IMR-90 (cell line): ENCODE measurements around the gene ZNF423. TPM values are rescaled to one million over a fixed set of nuclear protein-coding genes. Genes with fewer than 3 reads are reported as not detected.

Source experiments
- ATAC-seq: fragments of 200-7000 bp; cut with Tn5 transposase; 2 replicates; pipeline ENCODE4 v1.9.1; 2020; ENCODE audit warnings: low read depth, mild to moderate bottlenecking, moderate library complexity
- BruUV-seq: library from RNA; stranded (reverse); fragments of 400-500 nt; replicated peaks from 2 replicates; lab custom pipeline; 2021; lab: Mats Ljungman, UMichigan
- CTCF ChIA-PET: fragments of 300-600 bp; formaldehyde crosslinking; extraction: SDS; loops from one replicate; lab custom pipeline; 2021; ENCODE audit warnings: antibody characterized with exemption; lab: Yijun Ruan, JAX
- POLR2A ChIA-PET: fragments of 300-600 bp; sonication (Branson Sonifier 250); formaldehyde crosslinking; loops from one replicate; lab custom pipeline; 2022; ENCODE audit warnings: antibody characterized with exemption; ENCODE audit not compliant: unreplicated experiment; lab: Charles Lee
- DNase-seq: peaks from one replicate; pipeline ENCODE4 v3.0.0; 2013
- H2AFZ ChIP-seq: replicated peaks from 2 replicates; pipeline ENCODE3; 2013; ENCODE audit warnings: low read length, mild to moderate bottlenecking; ENCODE audit not compliant: poor library complexity
- H2AK5ac ChIP-seq: 2 replicates; pipeline ENCODE4 v1.6.1; 2013; ENCODE audit warnings: low read depth, low read length, inconsistent platforms
- H2AK9ac ChIP-seq: replicated peaks from 2 replicates; pipeline ENCODE3; 2013; ENCODE audit warnings: mild to moderate bottlenecking, low read depth, low read length, moderate library complexity; ENCODE audit not compliant: poor library complexity
- H2BK120ac ChIP-seq: 2 replicates; pipeline ENCODE4 v1.6.1; 2013; ENCODE audit warnings: low read depth, low read length, inconsistent platforms
- H2BK15ac ChIP-seq: 3 replicates; pipeline ENCODE4 v1.6.1; 2013; ENCODE audit warnings: low read depth, low read length, inconsistent platforms
- H2BK20ac ChIP-seq: 2 replicates; pipeline ENCODE4 v1.6.1; 2013; ENCODE audit warnings: low read depth, mild to moderate bottlenecking, inconsistent platforms, low read length, moderate library complexity
- H2BK5ac ChIP-seq: 2 replicates; pipeline ENCODE4 v1.6.1; 2013; ENCODE audit warnings: mild to moderate bottlenecking, low read depth, low read length, inconsistent platforms; ENCODE audit not compliant: poor library complexity, severe bottlenecking
- H3K14ac ChIP-seq: replicated peaks from 2 replicates; pipeline ENCODE4 v1.6.1; 2013; ENCODE audit warnings: low read depth, low read length, inconsistent platforms
- H3K18ac ChIP-seq: 2 replicates; pipeline ENCODE4 v1.6.1; 2013; ENCODE audit warnings: low read depth, low read length, control low read depth
- H3K23ac ChIP-seq: 2 replicates; pipeline ENCODE4 v1.6.1; 2013; ENCODE audit warnings: low read depth, low read length, inconsistent platforms
- H3K27ac ChIP-seq: 2 replicates; pipeline ENCODE4 v1.5.1; 2013; ENCODE audit warnings: mild to moderate bottlenecking, control low read depth, low read length; ENCODE audit not compliant: insufficient read depth
- H3K27me3 ChIP-seq: 2 replicates; pipeline ENCODE4 v1.6.1; 2013; ENCODE audit warnings: low read length; ENCODE audit not compliant: control insufficient read depth, insufficient read depth
- H3K36me3 ChIP-seq: 2 replicates; pipeline ENCODE4 v1.6.1; 2013; ENCODE audit warnings: low read length, mixed read lengths; ENCODE audit not compliant: control insufficient read depth, insufficient read depth
- H3K4ac ChIP-seq: 2 replicates; pipeline ENCODE4 v1.6.1; 2013; ENCODE audit warnings: low read depth, low read length, inconsistent platforms
- H3K4me1 ChIP-seq: 2 replicates; pipeline ENCODE4 v1.6.1; 2013; ENCODE audit warnings: low read length, mixed read lengths; ENCODE audit not compliant: control insufficient read depth, insufficient read depth
- H3K4me2 ChIP-seq: 2 replicates; pipeline ENCODE4 v1.6.1; 2013; ENCODE audit warnings: low read depth, mild to moderate bottlenecking, control low read depth, low read length, moderate library complexity
- H3K4me3 ChIP-seq: 2 replicates; pipeline ENCODE4 v1.5.1; 2013; ENCODE audit warnings: low read depth, mild to moderate bottlenecking, control low read depth, low read length, moderate library complexity; ENCODE audit not compliant: insufficient read depth
- H3K56ac ChIP-seq: 2 replicates; pipeline ENCODE4 v1.6.1; 2013; ENCODE audit warnings: low read length, inconsistent platforms; ENCODE audit not compliant: insufficient read depth; ENCODE audit errors: extremely low read depth
- H3K79me1 ChIP-seq, 2 experiments: 2 replicates each; pipeline ENCODE4 v1.6.1; 2013; ENCODE audit warnings: low read length in 2 of 2, inconsistent platforms in 1 of 2, low read depth in 1 of 2
- H3K9ac ChIP-seq: 2 replicates; pipeline ENCODE4 v1.6.1; 2013; ENCODE audit warnings: low read depth, low read length, control low read depth
- H3K9me1 ChIP-seq: 2 replicates; pipeline ENCODE4 v1.6.1; 2013; ENCODE audit warnings: low read length, inconsistent platforms; ENCODE audit not compliant: insufficient read depth
- H3K9me3 ChIP-seq: 2 replicates; pipeline ENCODE4 v1.6.1; 2013; ENCODE audit warnings: low read length; ENCODE audit not compliant: control insufficient read depth, insufficient read depth
- H4K20me1 ChIP-seq: 2 replicates; pipeline ENCODE4 v1.6.1; 2013; ENCODE audit warnings: low read length, inconsistent platforms; ENCODE audit not compliant: insufficient read depth
- H4K5ac ChIP-seq: 2 replicates; pipeline ENCODE4 v1.6.1; 2013; ENCODE audit warnings: mild to moderate bottlenecking, low read depth, low read length, control low read depth
- H4K8ac ChIP-seq, 2 experiments: 2 replicates each; pipeline ENCODE4 v1.6.1; 2013; ENCODE audit warnings: low read depth in 2 of 2, low read length in 2 of 2, control low read depth in 1 of 2, inconsistent platforms in 1 of 2
- H4K91ac ChIP-seq: 2 replicates; pipeline ENCODE4 v1.6.1; 2013; ENCODE audit warnings: low read depth, low read length, inconsistent platforms; ENCODE audit not compliant: insufficient read depth
- BHLHE40 ChIP-seq: fragments of 150-350 bp; IDR thresholded peaks from 2 replicates; pipeline ENCODE4 v1.6.1; 2016; ENCODE audit warnings: mild to moderate bottlenecking, low read depth, low read length
- CEBPB ChIP-seq: IDR thresholded peaks from 2 replicates; pipeline ENCODE4 v1.6.1; 2012; ENCODE audit warnings: low read depth, low read length, improper control_type of control experiment
- CHD1 ChIP-seq: IDR thresholded peaks from 2 replicates; pipeline ENCODE4 v1.6.1; 2012; ENCODE audit warnings: low read depth, low read length, improper control_type of control experiment
- CTCF ChIP-seq: conservative IDR thresholded peaks from 2 replicates; pipeline ENCODE4 v1.5.1; 2012; ENCODE audit warnings: mild to moderate bottlenecking, low read depth, low read length, improper control_type of control experiment
- ELK1 ChIP-seq: fragments of 150-350 bp; IDR thresholded peaks from 2 replicates; pipeline ENCODE4 v1.6.1; 2016; ENCODE audit warnings: low read depth, mild to moderate bottlenecking, low read length, moderate library complexity, borderline replicate concordance
- FOS ChIP-seq: fragments of 150-350 bp; IDR thresholded peaks from 2 replicates; pipeline ENCODE4 v1.6.1; 2016; ENCODE audit warnings: low read depth, low read length
- MAFK ChIP-seq: IDR thresholded peaks from 2 replicates; pipeline ENCODE4 v1.6.1; 2012; ENCODE audit warnings: low read depth, low read length, improper control_type of control experiment
- MAZ ChIP-seq: IDR thresholded peaks from 2 replicates; pipeline ENCODE4 v1.6.1; 2012; ENCODE audit warnings: low read depth, mild to moderate bottlenecking, low read length, improper control_type of control experiment, moderate library complexity, borderline replicate concordance
- MXI1 ChIP-seq: IDR thresholded peaks from 2 replicates; pipeline ENCODE4 v1.6.1; 2012; ENCODE audit warnings: low read depth, mild to moderate bottlenecking, low read length, moderate library complexity, borderline replicate concordance
- NFE2L2 ChIP-seq: fragments of 150-350 bp; IDR thresholded peaks from 2 replicates; pipeline ENCODE4 v1.6.1; 2016; ENCODE audit warnings: low read depth, mild to moderate bottlenecking, low read length
- POLR2A ChIP-seq: IDR thresholded peaks from 2 replicates; pipeline ENCODE4 v1.6.1; 2012; ENCODE audit warnings: mild to moderate bottlenecking, low read depth, low read length
- RAD21 ChIP-seq: IDR thresholded peaks from 2 replicates; pipeline ENCODE4 v1.6.1; 2012; ENCODE audit warnings: low read length, improper control_type of control experiment
- RCOR1 ChIP-seq: IDR thresholded peaks from 2 replicates; pipeline ENCODE4 v1.6.1; 2012; ENCODE audit warnings: mild to moderate bottlenecking, low read length, improper control_type of control experiment; ENCODE audit not compliant: insufficient replicate concordance
- RFX5 ChIP-seq: IDR thresholded peaks from 2 replicates; pipeline ENCODE4 v1.8.0; 2012; ENCODE audit warnings: low read depth, mild to moderate bottlenecking, low read length, moderate library complexity
- SMC3 ChIP-seq: fragments of 150-350 bp; IDR thresholded peaks from 2 replicates; pipeline ENCODE4 v1.6.1; 2016; ENCODE audit warnings: low read depth, mild to moderate bottlenecking, antibody characterized with exemption, low read length, moderate library complexity
- USF2 ChIP-seq: fragments of 150-350 bp; IDR thresholded peaks from 2 replicates; pipeline ENCODE4 v1.6.1; 2017; ENCODE audit warnings: mild to moderate bottlenecking, antibody characterized with exemption, low read length, low read depth
- WGBS, 2 experiments: methylation state at CpG; one replicate each; pipeline versions ENCODE4 v1.1.5 to v1.1.7; 2013; ENCODE audit warnings: missing lambda C conversion rate in 2 of 2; ENCODE audit not compliant: insufficient read length in 1 of 2; ENCODE audit errors: extremely low coverage in 2 of 2; 5-methylcytosine and 5-hydroxymethylcytosine counted together
- dilution Hi-C: fragments of 300-500 bp; cut with HindIII; formaldehyde crosslinking; loops from one replicate; pipeline ENCODE4 v1.14.3; 2018; ENCODE audit warnings: low sequenced_read_pairs; ENCODE audit not compliant: unreplicated experiment
- in situ Hi-C: fragments of 300-500 bp; cut with MboI; formaldehyde crosslinking; loops from 3 replicates; pipeline ENCODE4 v1.14.3; 2019; ENCODE audit warnings: low sequenced_read_pairs, inconsistent platforms, mixed read lengths
- intact Hi-C: fragments of 100-400 bp; cut with micrococcal nuclease; formaldehyde crosslinking; loops from 2 replicates; pipeline ENCODE4 v1.10.0; 2022
- polyA plus RNA-seq, 3 experiments: library from polyadenylated mRNA; depleted of rRNA; stranded (reverse); fragments of >200 nt; gene quantifications; 2 replicates each; pipeline ENCODE4 v1.2.3, GENCODE V29; 2012; ENCODE audit warnings: low replicate concordance in 1 of 3
- total RNA-seq: library from RNA; depleted of rRNA; stranded (reverse); fragments of >200 nt; gene quantifications from 2 replicates; pipeline ENCODE4 v1.2.3, GENCODE V29; 2012

The ZNF423 gene
- total and polyA plus RNA-seq, 2 of the 4 experiments (the other 2 are of a cell fraction) = under 0.01 to 0.10 TPM

GRCh38 chr16:49520492-49521038 lies 335.3 kb downstream of the ZNF423 start:
- H2BK120ac ChIP-seq = no peak overlapping the region
- H3K9me1 ChIP-seq = no peaks in the 10 kb centered on the region
- no peaks in the 10 kb centered on the region for H3K36me3 ChIP-seq
- dilution Hi-C loops (no loop called here), intact Hi-C loops (no loop called here), in situ Hi-C loops (no loop called here)
- CTCF ChIA-PET = interaction anchor here (0.7 kb wide), 1 partner anchor 542 kb away, joined by 4 read pairs; no protein-coding TSS in a partner anchor
- no peak overlapping the region for H3K23ac ChIP-seq
- no peak overlapping the region for H2BK15ac ChIP-seq
- ATAC-seq = no peak
- H4K8ac ChIP-seq = no peak overlapping the region
- H3K4me1 ChIP-seq = no peaks in the 10 kb centered on the region
- H4K5ac ChIP-seq = no peak overlapping the region
- POLR2A ChIA-PET = no interaction called here
- no peak overlapping the region for H2BK20ac ChIP-seq
- H3K56ac ChIP-seq = no peak overlapping the region
- no peak overlapping the region for H3K4me3 ChIP-seq
- TF ChIP-seq BHLHE40 (no peak), RAD21 (no peak), MAZ (no peak), POLR2A (no peak), CHD1 (no peak), CEBPB (no peak), NFE2L2 (no peak), ELK1 (no peak), USF2 (no peak), MAFK (no peak), CTCF (no peak), MXI1 (no peak), SMC3 (no peak), FOS (no peak), RCOR1 (no peak), RFX5 (no peak)
- H3K27ac ChIP-seq = no peak overlapping the region
- WGBS, 2 experiments = 87% methylated on average over 3 of the region's 8 CpGs; no CpG with 5 or more reads in 1 of the 2 experiments
- H3K79me1 ChIP-seq = no peaks in the 10 kb centered on the region
- no peaks in the 10 kb centered on the region; the same call in 1 of the 2 replicates for H3K27me3 ChIP-seq
- no peaks in the 10 kb centered on the region for H4K20me1 ChIP-seq
- H4K91ac ChIP-seq = no peak overlapping the region
- no peak overlapping the region for H3K9ac ChIP-seq
- H2AK5ac ChIP-seq = no peak overlapping the region
- no peak overlapping the region for H2AFZ ChIP-seq
- H3K4me2 ChIP-seq = no peak overlapping the region
- no peaks in the 10 kb centered on the region for H3K9me3 ChIP-seq
- no peak overlapping the region for H2BK5ac ChIP-seq
- BruUV-seq = no TSS peak
- H3K4ac ChIP-seq = no peak overlapping the region
- H3K14ac ChIP-seq = no peak overlapping the region
- DNase-seq = no peak
- H2AK9ac ChIP-seq = no peak overlapping the region
- H3K18ac ChIP-seq = no peak overlapping the region
